ENCODE data around the gene PRKAA2. TPM values are rescaled to one million over a fixed set of nuclear protein-coding genes. Genes with fewer than 3 reads are reported as not detected.
"Not testable (repeated sequence)": the region's sequence is repeated elsewhere in the genome, so short reads cannot be mapped to it uniquely, and the experiment has no call there.

The PRKAA2 gene
- total RNA-seq = 10 to 100 TPM in 3 of 5 donors, 1 to 10 TPM in 2; 2.6 to 15.4 (median 12.1) TPM
- polyA plus RNA-seq = 1 to 10 TPM in 2 of 3 donors, under 1 TPM in 1; 0.93 to 2.0 (median 1.2) TPM
- long read RNA-seq, donor 1, full-length matches to known transcripts = 1 of 1 reads
- long read RNA-seq, donor 1, partial matches to known transcripts = 0 of 1 reads
- long read RNA-seq, donor 1, other reads (novel, unspliced or antisense) = 0 of 1 reads
- long read RNA-seq, donor 2 = 0 reads
- long read RNA-seq, donor 3 = 0 reads
- long read RNA-seq, donor 4 = 0 reads
- long read RNA-seq, donor 5, full-length matches to known transcripts = 1 of 1 reads
- long read RNA-seq, donor 5, partial matches to known transcripts = 0 of 1 reads
- long read RNA-seq, donor 5, other reads (novel, unspliced or antisense) = 0 of 1 reads
- long read RNA-seq, donor 6 = 0 reads
- long read RNA-seq, donor 7 = 0 reads
- long read RNA-seq, donor 8 = 0 reads
- long read RNA-seq, donor 9 = 0 reads
- long read RNA-seq, donor 10 = 0 reads

GRCh38 chr1:56644919-56645676 is at the start of gene PRKAA2:
PRKAA2 (plus strand) TSS chr1:56645314; CDS start chr1:56645388, 74 bp downstream.
- WGBS, 5 donors = 1 to 3% (median 2%) methylated on average over 28 to 103 of the region's 103 CpGs
- DNase-seq = peak; percentile 48 to 88
- Histone ChIP-seq H3K27ac (peak within 1 kb of the TSS; percentile 74 to 87 (median 82)), H3K9me3 (no peaks in the 10 kb centered on the region), H3K36me3 (no peaks in the 10 kb centered on the region), H3K27me3 (peaks cover 0 to 18% (median 9%) of the 10 kb centered on the region in 3 donors), H3K4me3 (peak within 1 kb of the TSS; percentile 71 to 82 (median 74)), H3K4me1 (peaks cover 5 to 34% (median 18%) of the 10 kb centered on the region in 4 donors)
- intact Hi-C loops (cut with DNase I; ENCODE audit: low total_unique reads) = no loop called here
- no peak for TF ChIP-seq EP300 (IDR thresholded peaks at IDR 0.05)
- TF ChIP-seq POLR2A (IDR thresholded peaks at IDR 0.05) = no peak
- TF ChIP-seq CTCF (IDR thresholded peaks at IDR 0.05) = no peak
- no peak for TF ChIP-seq POLR2AphosphoS5 (IDR thresholded peaks at IDR 0.05)

DNA sequence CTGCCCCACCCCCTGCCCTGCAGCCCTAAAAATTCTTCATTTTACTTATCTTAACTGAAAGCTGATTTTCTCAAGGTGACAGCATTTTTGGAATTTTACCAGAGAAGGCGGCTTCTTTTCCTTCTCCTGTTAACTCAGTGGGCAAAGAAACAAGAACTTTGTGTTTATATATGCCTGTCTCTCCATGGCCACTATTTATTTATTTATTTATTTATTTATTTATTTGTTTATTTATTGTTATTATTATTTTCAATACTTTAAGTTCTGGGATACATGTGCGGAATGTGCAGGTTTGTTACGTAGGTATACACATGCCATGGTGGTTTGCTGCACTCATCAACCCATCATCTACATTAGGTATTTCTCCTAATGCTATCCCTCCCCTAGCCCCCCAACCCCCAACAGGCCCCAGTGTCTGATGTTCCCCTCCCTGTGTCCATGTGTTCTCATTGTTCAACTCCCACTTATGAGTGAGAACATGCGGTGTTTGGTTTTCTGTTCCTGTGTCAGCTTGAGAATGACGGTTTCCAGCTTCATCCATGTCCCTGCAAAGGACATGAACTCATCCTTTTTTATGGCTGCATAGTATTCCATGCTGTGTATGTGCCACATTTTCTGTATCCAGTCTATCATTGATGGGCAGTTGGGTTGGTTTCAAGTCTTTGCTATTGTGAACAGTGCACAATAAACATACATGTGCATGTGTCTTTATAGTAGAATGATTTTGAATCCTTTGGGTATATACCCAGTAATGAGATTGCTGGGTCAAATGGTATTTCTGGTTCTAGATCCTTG is 49.5 kb upstream of the PRKAA2 start:
- H3K27me3 ChIP-seq; H3K4me1 ChIP-seq; H3K4me3 ChIP-seq; H3K9me3 ChIP-seq; intact Hi-C loops (cut with DNase I; ENCODE audit: low total_unique reads); H3K27ac ChIP-seq; H3K36me3 ChIP-seq; DNase-seq: not testable (repeated sequence)
- 94 to 98% (median 96%) methylated on average over 5 of the region's 5 CpGs for WGBS, 5 donors

GRCh38 chr1:56610097-56610496 is 35.0 kb upstream of the PRKAA2 start:
- H3K36me3 ChIP-seq; H3K27ac ChIP-seq; DNase-seq; H3K27me3 ChIP-seq; H3K4me1 ChIP-seq; H3K4me3 ChIP-seq; intact Hi-C loops (cut with DNase I; ENCODE audit: low total_unique reads): not testable (repeated sequence)
- WGBS, 5 donors = 21 to 80% (median 55%) methylated on average over 2 of the region's 2 CpGs
- peaks cover 5 to 16% (median 13%) of the 10 kb centered on the region in 4 donors for H3K9me3 ChIP-seq

DNA sequence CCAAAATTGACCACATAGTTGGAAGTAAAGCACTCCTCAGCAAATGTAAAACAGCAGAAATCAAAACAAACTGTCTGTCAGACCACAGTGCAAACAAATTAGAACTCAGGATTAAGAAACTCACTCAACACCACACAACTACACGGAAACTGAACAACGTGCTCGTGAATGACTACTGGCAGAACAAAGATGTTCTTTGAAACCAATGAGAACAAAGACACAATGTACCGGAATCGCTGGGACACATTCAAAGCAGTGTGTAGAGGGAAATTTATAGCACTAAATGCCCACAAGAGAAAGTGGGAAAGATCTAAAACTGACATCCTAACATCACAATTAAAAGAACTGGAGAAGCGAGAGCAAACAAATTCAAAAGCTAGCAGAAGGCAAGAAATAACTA is 34.3 kb upstream of the PRKAA2 start:
- peaks cover 5 to 16% (median 13%) of the 10 kb centered on the region in 4 donors for H3K9me3 ChIP-seq
- H3K27ac ChIP-seq; intact Hi-C loops (cut with DNase I; ENCODE audit: low total_unique reads); H3K27me3 ChIP-seq; H3K36me3 ChIP-seq; DNase-seq; H3K4me1 ChIP-seq; H3K4me3 ChIP-seq: not testable (repeated sequence)
- 83 to 91% (median 88%) methylated on average over 6 of the region's 6 CpGs for WGBS, 5 donors

GRCh38 chr1:56617141-56617540 is 28.0 kb upstream of the PRKAA2 start:
- WGBS, 5 donors = 78 to 87% (median 79%) methylated on average over 2 of the region's 2 CpGs
- H3K9me3 ChIP-seq = peaks cover 4 to 5% (median 5%) of the 10 kb centered on the region in 4 donors
- H3K27me3 ChIP-seq = no peaks in the 10 kb centered on the region
- H3K4me3 ChIP-seq = no peak overlapping the region
- DNase-seq = no peak
- TF ChIP-seq POLR2A (IDR thresholded peaks at IDR 0.05) (no peak), POLR2AphosphoS5 (IDR thresholded peaks at IDR 0.05) (no peak), EP300 (IDR thresholded peaks at IDR 0.05) (no peak), CTCF (IDR thresholded peaks at IDR 0.05) (no peak)
- H3K4me1 ChIP-seq = no peaks in the 10 kb centered on the region
- intact Hi-C loops (cut with DNase I; ENCODE audit: low total_unique reads) = no loop called here
- no peak overlapping the region for H3K27ac ChIP-seq
- no peaks in the 10 kb centered on the region for H3K36me3 ChIP-seq
